GM12801 (cell line): ENCODE measurements around the gene ZRANB1.

Experiments used
- TF ChIP-seq, protein P1 (sequence below): IDR thresholded peaks from one replicate; pipeline ENCODE4 v1.5.1; 2011; ENCODE audit warnings: control low read depth; ENCODE audit not compliant: insufficient read length; ENCODE audit errors: extremely low read depth

ZRANB1 gene

DNA sequence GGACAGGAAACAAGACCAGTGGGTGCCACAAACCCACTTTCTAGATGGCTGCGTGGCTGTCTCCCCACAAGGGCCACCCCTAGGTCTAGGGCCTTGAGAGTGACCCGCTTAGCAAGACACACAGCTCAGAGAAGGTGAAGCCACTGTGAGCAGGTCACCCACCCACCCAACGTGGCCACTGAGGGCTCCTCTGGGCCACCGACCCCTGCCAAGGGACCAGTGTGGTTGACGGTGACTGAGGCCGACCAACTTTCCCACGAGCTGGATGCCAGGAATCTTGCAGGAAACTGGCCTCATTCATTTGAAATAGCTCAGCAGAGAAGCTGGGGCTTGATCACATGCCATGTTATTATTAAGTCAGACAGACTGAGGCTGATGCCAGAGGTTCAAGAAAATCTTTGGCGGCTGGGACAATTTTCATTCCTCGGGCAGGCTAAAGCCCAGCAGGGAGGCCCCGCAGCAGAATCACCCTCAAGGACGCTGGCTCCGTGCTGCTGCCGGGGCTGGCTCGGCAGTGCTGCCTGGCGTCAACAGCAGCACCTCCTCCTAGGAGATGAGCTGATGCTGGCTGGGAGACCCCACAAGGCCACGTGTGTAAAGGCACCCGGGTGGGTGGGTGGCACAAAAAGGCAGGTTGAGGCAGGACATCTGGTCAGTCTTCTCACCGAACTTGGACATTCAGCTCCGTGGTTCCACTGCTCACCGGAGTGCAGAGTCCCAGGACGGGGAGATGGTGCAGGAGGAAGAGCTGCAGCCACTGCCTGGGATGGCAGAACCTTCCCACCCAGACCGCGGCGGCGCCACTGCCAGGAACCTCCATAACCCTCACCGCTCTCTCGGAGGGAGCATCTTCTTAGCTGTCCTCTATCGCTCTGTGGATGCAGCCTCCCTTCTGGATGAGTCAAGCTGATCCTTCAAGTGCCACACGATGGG is 57.8 kb downstream of the ZRANB1 start:
- TF ChIP-seq, protein P1, sequence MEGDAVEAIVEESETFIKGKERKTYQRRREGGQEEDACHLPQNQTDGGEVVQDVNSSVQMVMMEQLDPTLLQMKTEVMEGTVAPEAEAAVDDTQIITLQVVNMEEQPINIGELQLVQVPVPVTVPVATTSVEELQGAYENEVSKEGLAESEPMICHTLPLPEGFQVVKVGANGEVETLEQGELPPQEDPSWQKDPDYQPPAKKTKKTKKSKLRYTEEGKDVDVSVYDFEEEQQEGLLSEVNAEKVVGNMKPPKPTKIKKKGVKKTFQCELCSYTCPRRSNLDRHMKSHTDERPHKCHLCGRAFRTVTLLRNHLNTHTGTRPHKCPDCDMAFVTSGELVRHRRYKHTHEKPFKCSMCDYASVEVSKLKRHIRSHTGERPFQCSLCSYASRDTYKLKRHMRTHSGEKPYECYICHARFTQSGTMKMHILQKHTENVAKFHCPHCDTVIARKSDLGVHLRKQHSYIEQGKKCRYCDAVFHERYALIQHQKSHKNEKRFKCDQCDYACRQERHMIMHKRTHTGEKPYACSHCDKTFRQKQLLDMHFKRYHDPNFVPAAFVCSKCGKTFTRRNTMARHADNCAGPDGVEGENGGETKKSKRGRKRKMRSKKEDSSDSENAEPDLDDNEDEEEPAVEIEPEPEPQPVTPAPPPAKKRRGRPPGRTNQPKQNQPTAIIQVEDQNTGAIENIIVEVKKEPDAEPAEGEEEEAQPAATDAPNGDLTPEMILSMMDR = no peak

DNA sequence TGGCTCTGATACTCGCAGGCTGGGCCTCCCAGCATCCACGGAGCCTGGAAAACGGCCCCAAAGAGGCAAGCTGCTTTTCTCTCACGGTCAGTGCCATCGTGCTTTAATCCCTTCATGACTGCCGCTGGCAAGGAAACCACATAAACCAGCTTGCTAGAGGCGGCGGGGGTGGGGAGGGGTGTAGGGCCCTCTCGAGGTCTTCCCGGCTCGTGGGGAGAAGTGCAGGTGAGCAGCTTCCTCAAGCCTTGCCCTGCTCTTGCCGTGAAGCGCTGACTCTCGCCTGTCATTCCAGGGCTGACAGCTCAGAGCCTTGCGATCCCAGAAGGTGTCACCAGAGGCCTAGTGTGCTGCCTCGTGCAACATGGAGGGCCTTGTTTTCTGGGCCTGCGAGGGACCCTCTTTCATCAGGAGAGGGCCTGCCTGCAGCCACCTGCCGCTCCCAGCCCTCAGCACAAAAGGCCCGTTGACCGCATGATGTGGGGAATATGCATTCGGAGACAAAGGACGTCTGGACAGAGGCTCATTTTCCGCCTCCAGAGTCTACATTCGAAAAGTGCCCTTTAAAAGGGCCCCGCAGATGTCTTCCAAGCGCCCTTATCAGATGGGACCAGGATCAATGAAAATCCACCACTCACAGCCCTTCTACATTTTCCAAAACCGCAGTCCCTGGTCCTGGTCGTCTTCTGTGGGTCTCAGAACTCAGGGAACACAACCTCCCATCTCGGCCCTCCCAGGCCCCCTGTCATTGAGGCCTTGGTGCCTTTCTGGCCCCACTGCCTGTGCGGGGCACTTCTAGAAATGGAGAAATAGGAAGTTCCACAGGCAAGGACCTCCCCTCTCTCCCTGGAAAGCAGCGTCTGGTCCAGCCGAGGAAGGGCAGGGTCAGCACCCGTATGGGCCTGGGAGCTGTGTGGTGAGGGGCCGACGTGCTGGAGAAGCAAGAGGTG is 58.7 kb downstream of the ZRANB1 start:
- TF ChIP-seq, protein P1 = no peak

DNA sequence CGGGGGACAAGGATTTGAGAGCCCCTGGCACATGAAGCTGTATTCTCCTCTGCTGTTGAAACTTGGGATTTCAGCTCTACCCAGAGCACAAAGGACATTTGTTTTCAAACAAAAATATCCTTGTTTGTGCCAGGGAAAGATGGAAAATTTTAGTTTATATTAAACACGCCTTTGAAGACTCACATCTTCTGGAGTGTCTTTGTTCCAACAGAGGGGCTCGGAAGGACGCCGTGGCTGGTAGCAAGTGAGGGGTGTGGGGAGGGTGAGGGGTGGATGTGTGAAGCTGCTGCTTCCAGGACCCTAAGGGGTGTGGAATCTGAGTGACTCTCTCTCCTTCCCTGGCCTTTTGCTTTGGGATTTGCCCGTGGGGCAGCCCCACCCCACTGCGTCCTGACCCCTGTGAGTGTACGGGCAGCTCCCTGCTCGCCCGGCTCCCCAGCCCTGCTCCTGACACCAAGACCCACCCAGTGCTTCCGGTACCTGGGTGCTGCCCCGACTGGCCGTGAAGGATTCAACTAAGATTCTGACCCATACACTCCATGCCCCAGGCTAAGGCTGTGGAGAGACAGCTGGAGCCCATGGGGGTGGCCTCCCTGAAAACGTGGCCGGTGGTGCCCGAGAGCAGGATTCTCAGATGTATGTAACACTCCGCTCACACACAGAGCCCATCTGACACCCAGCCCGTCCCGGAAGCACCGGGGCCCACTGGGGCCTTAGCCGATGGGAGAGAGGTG is 59.6 kb downstream of the ZRANB1 start:
- TF ChIP-seq, protein P1 = no peak

DNA sequence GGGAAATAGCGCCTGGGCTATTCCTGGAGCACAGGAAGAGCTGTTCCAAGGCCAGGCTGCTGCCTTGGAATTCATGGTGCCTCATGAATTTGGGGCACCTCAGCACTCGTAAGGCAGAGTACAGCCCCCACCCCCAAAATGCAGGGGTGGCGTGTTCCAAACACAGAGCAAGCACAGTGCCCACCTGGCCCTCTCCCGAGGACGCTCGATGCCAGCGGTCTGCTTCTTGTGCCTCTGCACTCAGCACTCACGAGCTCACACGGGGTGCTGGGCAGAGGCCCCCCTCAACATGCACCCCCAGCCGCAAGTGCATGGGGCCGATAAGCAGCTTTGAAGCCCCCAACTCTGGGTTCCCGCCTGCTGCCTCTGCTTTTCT is 60.1 kb downstream of the ZRANB1 start:
- TF ChIP-seq, protein P1 = no peak

DNA sequence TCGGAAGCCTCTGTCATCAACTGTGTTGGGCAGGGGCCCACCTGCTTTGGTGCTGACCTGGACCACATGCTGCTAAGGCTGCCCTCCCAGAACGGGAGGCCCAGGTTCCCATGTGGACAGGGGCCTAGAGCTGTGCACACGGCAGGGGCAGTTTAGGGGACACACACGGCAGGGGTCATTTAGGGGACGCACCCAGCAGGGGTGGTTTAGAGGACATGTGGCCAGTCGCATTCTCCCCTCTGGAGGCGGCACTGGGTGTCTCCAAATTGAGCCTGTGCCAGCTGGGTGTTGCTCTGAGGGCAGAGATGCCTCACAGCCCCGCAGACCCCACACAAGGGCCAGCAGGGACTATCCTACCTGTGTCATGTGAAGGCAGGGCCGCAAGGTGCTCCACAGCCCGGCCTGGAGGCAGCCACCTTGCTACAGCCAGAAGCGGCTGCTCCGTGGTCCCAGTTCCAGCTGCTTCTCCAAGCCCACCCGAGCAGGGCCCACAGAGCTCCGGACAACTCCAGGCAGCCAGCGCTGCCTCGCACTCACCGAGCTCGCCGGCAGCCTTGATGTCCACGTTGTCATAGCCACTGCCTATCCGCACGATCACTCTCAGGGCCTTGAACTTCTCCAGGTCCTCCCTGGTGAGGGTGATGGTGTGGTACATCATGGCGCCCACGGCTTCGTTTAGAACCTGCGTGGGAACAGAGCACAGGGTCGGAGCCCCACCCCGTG is 60.7 kb downstream of the ZRANB1 start:
- TF ChIP-seq, protein P1 = no peak

DNA sequence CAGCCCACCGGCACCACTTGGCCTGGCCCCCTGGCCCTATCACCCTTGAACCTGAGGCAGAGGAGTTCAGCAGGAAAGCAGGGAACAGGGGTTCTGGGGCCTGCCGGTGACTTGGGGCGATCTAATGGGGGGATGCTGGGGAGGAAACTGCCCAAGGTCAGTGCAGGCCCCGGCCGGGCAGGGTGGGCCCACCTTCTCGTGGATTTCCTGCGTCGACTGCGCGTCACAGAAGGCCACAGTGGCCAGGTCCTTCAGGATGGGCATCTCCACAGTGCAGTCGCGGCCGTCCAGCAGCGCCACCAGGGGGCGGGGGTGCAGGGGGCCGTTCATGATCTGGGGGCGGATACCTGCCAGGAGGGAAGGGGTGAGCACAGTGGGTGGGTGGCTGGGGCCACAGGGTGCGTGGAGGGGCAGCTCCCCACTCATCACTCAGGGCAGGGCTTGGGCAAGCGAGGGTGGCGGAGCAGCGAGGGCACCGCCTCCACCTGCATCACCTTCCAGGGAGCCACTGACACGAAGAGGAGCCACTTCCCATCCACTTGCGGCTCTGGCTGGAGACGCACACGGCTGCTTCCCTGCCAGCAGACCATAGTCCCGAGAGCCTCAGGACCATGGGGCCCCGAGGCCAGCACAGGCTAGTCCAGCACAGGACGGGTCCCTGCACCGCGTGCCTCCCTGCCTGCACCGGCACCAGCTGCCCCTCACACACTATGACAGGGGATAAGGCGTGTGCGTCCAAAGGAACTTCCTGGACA is 61.4 kb downstream of the ZRANB1 start:
- TF ChIP-seq, protein P1 = no peak
